ENCODE data around the gene XPNPEP2. TPM values are rescaled to one million over a fixed set of nuclear protein-coding genes. Genes with fewer than 3 reads are reported as not detected.

Gene XPNPEP2
- total and polyA plus RNA-seq, 9 of the 15 experiments (the other 6 are each of a cell fraction or from before 2014, with no cell fraction given): 0.03 to 0.19 (median 0.09) TPM; not detected in 5

DNA sequence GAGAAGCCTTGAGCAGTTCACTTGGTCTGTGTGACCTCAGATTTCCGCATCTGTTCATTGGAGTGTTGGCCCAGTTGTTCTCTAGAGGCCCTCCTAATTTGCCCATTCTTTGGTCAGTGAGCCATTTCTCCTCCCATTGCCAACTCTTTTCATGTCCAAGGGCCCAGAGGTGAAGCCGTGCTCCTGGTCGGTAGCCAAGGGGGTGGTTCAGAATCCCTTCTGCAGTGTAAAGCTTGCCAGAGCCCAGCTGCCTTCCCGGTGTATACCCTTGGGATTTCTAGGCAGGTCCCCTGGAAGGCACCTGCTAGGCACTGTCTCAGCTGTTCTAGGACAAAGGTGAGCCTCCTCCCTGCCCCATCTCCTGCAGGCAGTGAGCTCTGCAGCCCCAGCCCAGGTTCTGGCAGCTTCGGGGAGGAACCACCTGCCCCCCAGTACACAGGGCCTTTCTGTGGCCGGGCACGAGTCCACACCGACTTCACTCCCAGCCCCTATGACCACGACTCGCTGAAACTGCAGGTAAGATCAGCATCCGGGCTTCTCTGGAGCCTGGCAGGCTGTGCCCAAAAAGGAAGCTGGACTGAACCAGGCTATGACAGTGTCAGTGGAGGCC, 53.3 kb downstream of the XPNPEP2 start:
- H3K4me2 ChIP-seq (ENCODE audit: insufficient read depth, low read length): no peak overlapping the region
- no peak for TF ChIP-seq SNRNP70 (optimal IDR thresholded peaks at IDR 0.05; ENCODE audit: low read depth, low read length)
- TF ChIP-seq NR1H2 (CRISPR knock-in tag; IDR thresholded peaks at IDR 0.05): no peak
- TF ChIP-seq, protein P1, sequence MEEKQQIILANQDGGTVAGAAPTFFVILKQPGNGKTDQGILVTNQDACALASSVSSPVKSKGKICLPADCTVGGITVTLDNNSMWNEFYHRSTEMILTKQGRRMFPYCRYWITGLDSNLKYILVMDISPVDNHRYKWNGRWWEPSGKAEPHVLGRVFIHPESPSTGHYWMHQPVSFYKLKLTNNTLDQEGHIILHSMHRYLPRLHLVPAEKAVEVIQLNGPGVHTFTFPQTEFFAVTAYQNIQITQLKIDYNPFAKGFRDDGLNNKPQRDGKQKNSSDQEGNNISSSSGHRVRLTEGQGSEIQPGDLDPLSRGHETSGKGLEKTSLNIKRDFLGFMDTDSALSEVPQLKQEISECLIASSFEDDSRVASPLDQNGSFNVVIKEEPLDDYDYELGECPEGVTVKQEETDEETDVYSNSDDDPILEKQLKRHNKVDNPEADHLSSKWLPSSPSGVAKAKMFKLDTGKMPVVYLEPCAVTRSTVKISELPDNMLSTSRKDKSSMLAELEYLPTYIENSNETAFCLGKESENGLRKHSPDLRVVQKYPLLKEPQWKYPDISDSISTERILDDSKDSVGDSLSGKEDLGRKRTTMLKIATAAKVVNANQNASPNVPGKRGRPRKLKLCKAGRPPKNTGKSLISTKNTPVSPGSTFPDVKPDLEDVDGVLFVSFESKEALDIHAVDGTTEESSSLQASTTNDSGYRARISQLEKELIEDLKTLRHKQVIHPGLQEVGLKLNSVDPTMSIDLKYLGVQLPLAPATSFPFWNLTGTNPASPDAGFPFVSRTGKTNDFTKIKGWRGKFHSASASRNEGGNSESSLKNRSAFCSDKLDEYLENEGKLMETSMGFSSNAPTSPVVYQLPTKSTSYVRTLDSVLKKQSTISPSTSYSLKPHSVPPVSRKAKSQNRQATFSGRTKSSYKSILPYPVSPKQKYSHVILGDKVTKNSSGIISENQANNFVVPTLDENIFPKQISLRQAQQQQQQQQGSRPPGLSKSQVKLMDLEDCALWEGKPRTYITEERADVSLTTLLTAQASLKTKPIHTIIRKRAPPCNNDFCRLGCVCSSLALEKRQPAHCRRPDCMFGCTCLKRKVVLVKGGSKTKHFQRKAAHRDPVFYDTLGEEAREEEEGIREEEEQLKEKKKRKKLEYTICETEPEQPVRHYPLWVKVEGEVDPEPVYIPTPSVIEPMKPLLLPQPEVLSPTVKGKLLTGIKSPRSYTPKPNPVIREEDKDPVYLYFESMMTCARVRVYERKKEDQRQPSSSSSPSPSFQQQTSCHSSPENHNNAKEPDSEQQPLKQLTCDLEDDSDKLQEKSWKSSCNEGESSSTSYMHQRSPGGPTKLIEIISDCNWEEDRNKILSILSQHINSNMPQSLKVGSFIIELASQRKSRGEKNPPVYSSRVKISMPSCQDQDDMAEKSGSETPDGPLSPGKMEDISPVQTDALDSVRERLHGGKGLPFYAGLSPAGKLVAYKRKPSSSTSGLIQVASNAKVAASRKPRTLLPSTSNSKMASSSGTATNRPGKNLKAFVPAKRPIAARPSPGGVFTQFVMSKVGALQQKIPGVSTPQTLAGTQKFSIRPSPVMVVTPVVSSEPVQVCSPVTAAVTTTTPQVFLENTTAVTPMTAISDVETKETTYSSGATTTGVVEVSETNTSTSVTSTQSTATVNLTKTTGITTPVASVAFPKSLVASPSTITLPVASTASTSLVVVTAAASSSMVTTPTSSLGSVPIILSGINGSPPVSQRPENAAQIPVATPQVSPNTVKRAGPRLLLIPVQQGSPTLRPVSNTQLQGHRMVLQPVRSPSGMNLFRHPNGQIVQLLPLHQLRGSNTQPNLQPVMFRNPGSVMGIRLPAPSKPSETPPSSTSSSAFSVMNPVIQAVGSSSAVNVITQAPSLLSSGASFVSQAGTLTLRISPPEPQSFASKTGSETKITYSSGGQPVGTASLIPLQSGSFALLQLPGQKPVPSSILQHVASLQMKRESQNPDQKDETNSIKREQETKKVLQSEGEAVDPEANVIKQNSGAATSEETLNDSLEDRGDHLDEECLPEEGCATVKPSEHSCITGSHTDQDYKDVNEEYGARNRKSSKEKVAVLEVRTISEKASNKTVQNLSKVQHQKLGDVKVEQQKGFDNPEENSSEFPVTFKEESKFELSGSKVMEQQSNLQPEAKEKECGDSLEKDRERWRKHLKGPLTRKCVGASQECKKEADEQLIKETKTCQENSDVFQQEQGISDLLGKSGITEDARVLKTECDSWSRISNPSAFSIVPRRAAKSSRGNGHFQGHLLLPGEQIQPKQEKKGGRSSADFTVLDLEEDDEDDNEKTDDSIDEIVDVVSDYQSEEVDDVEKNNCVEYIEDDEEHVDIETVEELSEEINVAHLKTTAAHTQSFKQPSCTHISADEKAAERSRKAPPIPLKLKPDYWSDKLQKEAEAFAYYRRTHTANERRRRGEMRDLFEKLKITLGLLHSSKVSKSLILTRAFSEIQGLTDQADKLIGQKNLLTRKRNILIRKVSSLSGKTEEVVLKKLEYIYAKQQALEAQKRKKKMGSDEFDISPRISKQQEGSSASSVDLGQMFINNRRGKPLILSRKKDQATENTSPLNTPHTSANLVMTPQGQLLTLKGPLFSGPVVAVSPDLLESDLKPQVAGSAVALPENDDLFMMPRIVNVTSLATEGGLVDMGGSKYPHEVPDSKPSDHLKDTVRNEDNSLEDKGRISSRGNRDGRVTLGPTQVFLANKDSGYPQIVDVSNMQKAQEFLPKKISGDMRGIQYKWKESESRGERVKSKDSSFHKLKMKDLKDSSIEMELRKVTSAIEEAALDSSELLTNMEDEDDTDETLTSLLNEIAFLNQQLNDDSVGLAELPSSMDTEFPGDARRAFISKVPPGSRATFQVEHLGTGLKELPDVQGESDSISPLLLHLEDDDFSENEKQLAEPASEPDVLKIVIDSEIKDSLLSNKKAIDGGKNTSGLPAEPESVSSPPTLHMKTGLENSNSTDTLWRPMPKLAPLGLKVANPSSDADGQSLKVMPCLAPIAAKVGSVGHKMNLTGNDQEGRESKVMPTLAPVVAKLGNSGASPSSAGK (IDR thresholded peaks at IDR 0.05): no peak
- no peak for TF ChIP-seq ZNF224 (CRISPR knock-in tag; IDR thresholded peaks at IDR 0.05)
- TF ChIP-seq EP400 (IDR thresholded peaks at IDR 0.05): no peak
- FAIRE-seq (no peak), DNase-seq (ENCODE audit: extremely low read depth in 1 of 4, low spot score in 3 of 4) (no peak), ATAC-seq (no peak)
- no peaks in the 10 kb centered on the region for H3K79me2 ChIP-seq (ENCODE audit: control insufficient read depth, insufficient read depth, low read length)
- no peak overlapping the region for H3K27ac ChIP-seq (ENCODE audit: extremely low read depth, low read depth, low read length)
- CTCF ChIA-PET (ENCODE audit: low intra/inter-chr PET ratio): no interaction called here
- POLR2A ChIA-PET: no interaction called here
- no peaks in the 10 kb centered on the region for H3K27me3 ChIP-seq (ENCODE audit: control insufficient read depth in 2 of 2, insufficient read depth in 2 of 2, low read length in 2 of 2)
- peaks cover 0 to 5% of the 10 kb centered on the region in 2 experiments; a peak in 2 of 5 replicates for H3K4me1 ChIP-seq (replicated peaks in 1 of 2; ENCODE audit: control insufficient read depth in 2 of 2, insufficient read depth in 2 of 2, low read length in 2 of 2)
- no peaks in the 10 kb centered on the region for H3K9me3 ChIP-seq (replicated peaks; ENCODE audit: control insufficient read depth, insufficient read depth, low read depth, low read length)
- in situ Hi-C loops (cut with MboI) (no loop called here), intact Hi-C loops (cut with micrococcal nuclease) (no loop called here)
- H3K9me1 ChIP-seq (ENCODE audit: control insufficient read depth, insufficient read depth, low read length): no peaks in the 10 kb centered on the region
- 30% methylated on average over 10 of the region's 11 CpGs for WGBS (ENCODE audit: insufficient coverage, low coverage, missing lambda C conversion rate)
- no peak overlapping the region for H3K9ac ChIP-seq (ENCODE audit: insufficient read depth in 1 of 2, low read depth in 2 of 2, low read length in 2 of 2)
- no peak overlapping the region for H2AFZ ChIP-seq (ENCODE audit: low read depth, low read length)
- H3K36me3 ChIP-seq (ENCODE audit: control insufficient read depth, insufficient read depth, low read length): no peaks in the 10 kb centered on the region
- H3K4me3 ChIP-seq: no peak overlapping the region
- BruUV-seq (replicated peaks): no TSS peak
- no peaks in the 10 kb centered on the region for H4K20me1 ChIP-seq (replicated peaks; ENCODE audit: control insufficient read depth, insufficient read depth, low read length)

All from K562 (cell line).